ENCODE data around the gene EYA2.
"Not testable (repeated sequence)": the region's sequence is repeated elsewhere in the genome, so short reads cannot be mapped to it uniquely, and the experiment has no call there.

Gene EYA2

DNA sequence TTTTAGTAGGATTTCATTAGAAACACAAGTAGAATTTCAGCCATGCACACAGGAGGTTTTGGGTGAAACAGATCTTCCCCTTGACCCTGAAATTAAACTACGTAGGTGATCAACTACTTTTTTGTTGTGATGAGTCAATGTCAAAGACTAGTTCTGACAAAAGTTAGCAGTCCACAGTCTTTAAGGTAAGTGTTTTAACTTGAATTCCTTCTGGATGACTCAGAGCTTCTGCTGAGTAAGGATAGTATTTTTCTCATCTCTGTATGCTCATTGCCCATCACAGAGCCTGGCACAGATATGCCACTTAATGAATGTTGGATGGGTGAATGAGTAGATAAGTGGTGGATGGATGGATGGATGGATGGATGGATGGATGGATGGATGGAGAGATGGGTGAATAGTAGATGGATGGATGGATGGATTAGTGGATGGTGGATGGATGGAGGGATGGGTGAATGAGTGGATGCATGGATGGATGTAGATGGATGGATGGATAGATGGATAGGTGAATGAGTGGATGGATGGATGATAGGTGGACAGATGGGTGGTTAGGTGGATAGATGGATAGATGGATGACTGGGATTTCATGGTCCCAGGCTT is 296.5 kb downstream of the EYA2 start:
- no peak for DNase-seq

DNA sequence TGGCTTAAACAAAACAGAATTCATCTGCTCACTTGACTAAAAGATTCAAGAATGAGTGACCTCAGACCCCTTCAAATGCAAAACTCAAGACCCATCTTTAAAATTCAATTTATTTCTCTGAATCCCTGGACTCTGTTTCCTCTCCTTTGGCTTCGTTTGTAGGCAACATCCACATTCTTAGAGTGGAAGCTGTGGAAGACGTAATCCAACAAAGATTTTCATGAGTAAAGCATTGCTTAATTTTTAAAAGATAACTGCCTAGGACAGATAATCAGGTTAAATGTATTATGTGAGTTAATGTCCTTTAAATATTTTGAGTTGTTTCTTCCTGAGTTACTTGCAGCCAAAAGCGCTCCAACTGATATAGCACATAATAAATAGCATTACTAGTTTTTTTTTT is 297.3 kb downstream of the EYA2 start:
- DNase-seq = no peak

DNA sequence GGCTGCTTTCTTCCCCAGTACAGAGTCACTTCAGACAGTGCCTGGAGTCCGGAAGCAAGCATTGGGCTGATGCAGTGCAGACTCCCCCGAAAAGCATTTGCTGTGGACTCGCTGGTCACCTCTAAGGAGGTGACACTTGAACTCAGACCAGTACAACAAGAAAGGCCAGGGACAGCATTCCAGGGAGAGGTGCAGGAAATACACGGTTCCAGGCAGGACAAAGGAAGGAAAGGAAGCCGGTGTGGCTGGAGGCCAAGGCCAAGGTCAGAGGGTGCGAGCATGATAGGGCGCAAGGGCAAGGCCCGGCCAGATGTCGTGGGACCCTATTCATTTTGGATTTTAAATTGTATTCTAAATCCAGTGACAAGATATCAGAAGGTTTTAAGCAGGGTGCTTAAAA is 300.9 kb downstream of the EYA2 start:
- DNase-seq = no peak

DNA sequence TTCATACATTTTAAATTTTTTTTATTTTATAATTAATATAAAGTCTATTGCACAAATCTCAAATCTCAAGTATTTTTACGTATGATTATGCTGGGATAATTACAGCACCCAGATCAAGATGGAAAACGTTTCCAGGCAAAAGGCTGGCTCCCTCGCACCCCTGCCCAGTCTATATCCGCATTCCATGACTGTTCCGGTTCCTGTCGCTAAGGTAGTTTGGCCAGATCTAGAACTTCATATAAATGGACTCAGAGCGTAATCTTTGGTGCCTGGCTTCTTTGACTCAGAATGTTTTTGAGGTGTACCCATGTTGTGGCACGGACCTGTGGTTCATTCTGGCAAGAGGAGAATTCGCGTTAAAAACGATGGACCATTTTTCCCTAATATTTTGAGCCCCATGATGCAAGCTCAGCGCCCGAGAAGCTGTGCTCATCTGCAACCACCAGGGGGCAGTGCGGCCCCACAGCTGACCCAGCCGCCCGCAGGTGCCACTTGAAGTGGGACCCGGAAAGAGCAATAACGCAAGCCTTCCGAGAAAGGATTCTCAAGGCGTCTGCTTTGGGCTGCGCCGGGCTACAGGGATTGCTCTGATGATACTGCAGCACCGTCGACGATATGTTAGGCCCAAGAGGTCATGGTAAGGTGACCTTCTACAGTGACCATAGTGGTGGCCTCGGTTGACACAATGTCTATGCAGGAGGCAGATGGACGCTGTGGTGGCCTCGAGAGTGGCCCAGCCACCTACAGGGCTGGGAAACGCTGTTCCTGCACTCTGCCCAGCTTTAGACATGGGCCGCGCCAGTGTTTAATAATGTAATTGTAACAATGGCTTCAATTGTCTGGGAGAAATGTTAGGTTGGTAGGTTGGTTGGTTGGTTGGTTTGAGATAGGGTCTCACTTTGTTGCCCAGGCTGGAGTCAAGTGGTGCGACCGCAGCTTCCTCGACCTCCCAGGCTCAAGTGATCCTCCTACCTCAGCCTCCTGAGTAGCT is 301.7 kb downstream of the EYA2 start:
- peak; percentile 15 to 82 for DNase-seq

DNA sequence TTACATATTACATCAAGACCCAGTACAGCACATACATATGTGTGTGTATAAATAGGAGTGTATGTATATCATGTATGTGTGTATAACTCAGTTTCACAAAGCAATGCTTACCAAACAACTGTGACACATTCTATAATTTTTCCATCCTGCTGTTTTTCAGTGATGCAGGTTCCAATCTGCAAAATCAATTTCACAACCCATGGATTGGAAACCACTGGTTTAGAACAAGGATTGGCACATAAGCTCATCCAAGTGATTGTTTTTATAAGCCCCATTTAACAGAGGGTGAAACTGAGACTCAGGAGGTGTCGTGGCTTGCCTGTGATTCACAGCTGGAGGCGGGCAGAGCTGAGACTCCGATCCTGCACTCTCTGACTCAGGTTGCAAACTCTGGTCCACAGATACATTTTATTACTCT is 303.6 kb downstream of the EYA2 start:
- DNase-seq = no peak

DNA sequence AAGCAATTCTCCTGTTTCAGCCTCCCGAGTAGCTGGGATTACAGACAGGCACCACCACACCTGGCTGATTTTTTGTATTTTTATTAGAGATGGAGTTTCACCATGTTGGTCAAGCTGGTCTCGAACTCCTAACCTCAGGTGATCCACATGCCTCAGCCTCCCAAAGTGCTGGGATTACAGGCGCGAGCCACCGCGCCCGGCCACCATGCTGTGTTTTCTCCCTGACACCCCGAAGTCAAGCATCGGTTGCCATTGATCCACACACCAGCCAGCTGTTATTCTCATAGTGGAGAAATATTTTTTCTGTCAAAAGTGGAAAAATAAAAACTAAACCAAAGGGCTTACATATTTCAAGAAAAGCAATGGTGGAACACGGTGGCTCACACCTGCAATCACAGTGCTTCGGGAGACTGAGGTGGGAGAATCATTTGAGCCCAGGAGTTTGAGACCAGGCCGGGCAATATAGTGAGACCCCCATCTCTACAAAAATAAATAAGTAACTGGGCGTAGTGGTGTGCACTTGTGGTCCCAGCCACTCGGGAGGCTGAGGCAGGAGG is 304.4 kb downstream of the EYA2 start:
- DNase-seq = no peak

DNA sequence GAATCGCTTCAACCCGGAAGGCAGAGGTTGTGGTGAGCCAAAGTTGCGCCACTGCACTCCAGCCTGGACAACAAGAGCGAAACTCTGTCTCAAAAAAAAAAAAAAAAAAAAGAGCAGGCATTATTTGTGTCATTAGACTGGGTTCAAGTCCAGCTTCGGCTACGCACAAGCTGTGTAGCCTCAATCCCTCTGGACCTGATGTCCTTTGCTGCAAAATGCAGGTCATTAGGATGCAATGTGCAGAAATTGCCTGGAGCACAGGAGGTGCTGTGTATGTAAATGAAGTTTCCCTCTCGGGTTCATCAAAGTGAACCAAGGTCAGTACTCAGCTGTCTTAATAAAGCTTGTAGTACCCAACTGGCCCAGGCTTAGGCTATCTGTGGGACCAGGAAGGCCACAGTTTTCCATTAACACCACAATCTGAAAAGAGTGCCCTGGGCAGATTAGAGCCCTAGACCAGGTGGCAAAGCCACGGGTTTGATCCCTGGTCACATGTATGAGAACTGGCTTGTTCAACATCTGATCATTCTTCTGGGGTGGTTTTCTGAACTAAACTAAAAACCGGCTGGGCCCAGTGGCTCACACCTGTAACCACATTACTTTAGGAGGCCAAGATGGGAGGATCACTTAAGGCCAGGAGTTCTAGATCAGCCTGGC is 306.6 kb downstream of the EYA2 start:
- no peak for DNase-seq

DNA sequence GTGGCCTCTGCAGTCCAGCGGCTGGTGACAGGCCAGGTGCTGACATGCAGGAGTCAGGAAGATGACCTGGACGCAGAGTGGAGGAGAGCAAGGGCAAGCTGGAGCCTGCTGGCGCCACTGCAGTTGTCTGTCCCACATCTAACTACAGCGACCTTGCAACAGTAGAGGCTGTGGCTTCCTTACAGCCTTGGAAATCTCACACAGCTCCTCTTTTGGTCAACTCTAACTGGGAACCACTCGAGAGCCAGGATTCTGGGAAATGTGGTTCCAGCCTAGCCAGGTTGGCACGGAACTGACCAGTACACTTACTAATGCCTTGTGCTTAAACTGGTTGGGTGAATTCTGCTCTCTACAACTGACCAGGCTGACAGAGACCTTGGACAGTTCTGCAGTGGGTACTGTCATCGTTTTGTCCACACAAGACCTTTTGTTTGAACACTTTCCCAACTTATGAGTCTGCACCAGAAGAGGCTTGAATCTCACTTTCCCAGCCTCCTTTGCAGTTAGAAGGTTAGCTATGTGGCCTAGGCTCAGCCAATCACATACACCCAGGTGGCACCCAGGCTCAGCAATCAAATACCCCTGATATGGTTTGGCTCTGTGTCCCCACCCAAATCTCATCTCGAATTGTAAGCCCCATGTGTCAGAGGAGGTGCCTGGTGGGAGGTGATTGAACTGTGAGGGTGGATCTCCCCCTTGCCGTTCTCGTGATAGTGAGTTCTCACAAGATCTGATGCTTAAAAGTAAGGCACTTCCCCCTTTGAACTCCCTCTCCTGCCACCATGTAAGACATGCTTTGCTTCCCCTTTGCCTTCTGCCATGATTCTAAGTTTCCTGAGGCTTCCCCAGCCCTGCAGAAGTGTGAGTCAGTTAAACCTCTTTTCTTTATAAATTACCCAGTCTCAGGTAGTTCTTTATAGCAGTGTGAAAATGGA is 308.4 kb downstream of the EYA2 start:
- no peak for DNase-seq

DNA sequence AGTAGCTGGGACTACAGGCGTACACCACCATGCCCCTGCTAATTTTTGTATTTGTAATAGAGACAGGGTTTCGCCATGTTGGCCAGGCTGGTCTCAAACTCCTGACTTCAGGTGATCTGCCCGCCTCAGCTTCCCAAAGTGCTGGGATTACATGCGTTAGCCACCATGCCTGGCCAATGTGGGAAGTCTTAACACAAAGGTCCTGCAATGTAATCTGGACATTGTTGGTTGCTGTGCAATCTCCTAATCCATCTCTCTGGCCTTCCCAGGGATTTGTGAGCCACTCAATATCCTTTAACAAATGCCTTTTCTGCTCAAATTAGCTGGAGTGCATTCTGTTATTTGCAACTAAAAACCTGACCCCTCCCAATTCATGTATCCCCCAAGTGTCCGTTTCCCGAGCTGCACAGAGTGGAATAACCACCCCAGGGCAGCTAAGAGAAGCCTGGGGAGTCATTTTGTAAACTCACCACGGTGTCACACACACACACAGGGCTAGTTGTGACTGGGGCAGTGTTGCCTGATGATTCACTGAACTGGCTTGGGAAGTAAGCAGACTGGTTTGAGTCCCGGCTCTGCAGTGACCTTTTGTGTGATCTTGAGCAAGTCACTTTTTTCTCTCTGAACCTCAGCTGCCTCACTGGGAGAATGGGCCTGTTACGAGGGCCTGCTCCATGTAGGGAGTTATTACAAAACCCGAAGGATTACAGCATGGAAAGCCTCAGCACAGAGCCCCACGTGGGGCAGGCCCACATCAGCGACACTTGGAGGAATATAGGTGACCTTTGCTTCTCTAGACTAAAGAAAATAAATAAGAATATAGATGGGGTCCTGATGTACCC is 309.6 kb downstream of the EYA2 start:
- no peak for DNase-seq

DNA sequence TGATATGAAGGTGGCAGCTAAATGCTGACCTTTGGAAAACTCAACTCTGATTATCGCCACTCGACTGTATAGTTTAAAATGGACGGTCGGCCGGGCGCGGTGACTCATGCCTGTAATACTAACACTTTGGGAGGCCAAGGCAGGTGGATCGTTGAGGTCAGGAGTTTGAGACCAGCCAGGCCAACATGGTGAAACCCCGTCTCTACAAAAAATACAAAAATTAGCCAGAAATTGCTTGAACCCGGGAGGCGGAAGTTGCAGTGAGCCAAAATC is 310.1 kb downstream of the EYA2 start:
- DNase-seq = not testable (repeated sequence)

DNA sequence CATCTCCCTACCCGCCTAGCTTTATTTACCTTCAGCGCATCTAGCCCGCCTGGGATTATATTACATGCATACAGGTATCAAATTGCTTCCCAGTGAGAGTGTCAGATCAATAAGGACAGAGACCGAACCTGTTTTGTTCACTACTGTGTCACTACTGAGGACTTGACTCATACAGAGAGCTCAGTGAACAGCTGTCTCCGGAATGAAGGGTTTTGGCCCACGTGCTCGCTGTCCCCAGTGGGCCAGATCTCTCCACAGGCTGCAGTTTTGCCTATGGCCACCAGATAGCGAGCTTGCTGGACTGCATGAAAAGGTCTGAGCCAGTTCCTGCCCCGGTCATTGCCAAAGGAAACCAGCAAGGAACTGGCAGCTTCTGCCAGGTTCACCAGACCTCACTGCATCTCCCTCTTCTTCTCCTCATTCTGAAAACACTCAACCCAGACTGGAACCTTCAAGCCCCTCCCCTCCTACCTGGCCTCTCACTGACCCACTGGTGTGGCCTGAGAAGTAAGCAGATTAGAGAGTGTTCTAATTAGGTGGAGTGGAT is 311.0 kb downstream of the EYA2 start:
- DNase-seq = peak; percentile 25 to 60

DNA sequence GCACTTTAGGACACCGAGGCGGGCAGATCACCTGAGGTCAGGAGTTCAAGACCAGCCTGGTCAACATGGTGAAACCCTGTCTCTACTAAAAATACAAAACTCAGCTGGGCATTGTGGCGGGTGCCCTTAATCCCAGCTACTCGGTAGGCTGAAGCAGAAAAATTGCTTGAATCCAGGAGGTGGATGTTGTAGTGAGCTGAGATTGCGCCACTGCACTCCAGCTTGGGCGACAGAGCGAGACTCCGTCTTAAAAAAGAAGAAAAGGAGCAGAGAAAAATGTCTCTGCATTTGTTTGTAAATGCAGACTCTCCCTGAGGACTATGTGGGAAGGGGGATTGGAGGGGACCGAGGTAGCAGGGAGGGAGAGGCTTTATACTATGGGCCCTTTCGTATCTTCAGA is 311.9 kb downstream of the EYA2 start:
- not testable (repeated sequence) for DNase-seq

DNA sequence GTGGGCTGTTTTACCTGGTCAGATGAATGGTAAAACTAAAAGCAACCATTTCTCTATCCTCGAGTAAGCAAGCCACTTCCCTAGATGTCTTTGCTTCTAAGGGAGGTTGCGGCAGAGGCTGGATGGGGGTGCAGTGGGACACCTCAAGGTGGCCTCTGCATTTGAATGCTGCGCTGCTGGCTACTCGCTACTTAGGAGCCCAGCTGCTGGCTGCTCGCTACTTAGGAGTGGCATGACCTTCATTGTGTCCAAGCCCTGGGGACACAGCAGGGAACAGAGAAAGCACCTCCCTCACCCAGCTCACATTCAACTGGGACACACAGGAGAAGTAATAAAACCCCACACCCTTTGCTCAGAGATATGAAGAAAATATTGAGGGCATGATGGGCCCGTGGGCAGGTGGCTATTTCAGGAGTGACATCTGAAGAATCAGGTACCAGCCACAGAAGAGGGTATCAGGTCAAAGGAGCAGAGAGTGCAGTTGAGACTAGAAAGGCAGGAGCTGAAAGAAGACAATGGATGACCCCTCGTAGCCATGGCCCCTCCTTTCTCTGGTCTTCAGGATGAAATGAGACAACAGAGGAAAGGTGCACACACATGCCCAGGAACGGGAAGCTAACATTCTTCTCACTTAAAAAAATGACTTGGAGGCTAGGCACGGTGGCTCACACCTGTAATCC is 312.5 kb downstream of the EYA2 start:
- DNase-seq = no peak

DNA sequence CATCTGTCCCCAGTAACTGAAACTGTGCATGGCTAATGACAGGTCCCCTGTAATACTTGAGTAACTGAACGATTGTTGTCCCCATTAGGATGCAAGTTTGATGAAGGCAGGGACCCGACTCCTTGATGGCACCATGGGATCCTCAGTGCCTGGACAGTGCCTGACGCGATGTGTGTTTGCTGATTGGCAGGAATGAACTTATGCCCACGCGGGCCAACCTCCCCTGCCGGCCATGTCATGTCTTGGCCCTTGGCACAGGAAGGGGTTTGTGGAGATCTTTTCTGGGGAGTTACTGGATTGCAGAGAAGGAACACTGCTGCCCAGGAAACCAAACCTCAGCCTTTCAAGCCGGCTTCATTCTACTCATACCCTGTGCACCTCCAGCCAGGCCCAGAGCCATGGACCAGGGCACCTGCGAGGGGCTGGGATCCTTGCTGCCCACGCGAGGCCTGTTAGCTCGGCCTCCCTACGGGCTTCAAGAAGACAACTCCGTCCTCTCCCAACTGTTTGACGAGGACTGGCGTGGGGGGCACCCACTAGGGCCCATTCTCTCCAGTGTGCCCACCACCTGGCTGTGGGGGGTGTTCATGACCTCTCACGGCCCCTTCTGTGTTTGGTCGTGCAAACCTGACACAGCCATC is 314.0 kb downstream of the EYA2 start:
- DNase-seq = no peak

DNA sequence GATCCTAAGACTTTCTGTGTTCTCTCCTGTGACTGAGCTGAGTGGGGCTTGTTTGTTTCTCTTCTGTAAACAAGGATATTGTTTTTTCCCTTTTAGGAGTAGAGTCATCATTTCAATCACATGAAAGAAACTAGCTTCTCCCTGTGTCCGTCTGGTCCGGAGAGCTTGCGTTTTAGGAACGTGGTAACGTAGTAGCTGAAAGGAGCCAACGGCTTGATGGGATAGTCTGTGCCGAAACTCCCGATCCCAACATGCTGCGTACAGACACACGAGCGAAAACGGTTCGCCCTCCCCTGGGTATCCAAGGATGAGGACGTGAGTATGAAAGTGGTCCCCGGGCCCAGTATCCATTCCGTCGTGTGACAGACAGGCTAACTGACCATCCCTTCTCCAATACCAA is 315.3 kb downstream of the EYA2 start:
- no peak for DNase-seq

DNA sequence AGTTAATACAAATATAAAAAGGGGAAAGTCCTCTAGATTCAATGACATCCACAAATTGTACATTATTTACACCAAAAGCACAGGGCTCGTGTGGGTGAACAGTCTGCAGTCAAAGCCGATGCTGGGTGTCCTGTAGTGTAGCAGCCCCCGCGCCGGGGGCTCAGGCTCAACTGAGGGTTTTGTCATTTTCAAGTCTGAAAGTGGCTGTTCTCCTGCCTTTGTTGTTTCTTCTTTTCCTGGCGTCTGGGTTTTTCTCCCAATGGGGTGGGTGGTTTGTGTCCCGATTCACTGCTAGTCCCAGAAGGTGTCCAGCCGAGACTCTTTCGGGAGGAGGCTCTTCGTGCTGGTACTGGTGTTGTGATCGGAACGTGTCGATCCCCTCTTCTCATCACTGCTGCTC is 315.8 kb downstream of the EYA2 start:
- no peak for DNase-seq

DNA sequence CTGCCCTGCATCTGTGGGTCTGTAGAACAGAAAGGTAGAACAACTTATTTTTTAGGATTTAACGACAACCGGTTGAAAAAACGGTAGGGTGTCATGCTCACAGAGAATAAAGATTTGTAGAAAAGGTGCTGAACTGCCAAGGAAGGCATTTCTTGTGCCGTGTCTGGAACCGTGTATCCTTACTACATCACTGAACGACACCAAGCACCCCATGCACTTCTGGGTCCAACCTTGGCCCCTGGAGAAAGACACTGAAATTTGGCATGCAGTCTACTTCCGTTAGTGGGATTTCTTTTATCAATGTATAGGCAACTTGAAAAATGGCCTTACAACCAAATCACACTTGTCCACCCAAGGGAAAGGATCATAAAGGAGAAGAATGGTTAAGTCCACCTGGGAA is 316.4 kb downstream of the EYA2 start:
- DNase-seq = no peak

DNA sequence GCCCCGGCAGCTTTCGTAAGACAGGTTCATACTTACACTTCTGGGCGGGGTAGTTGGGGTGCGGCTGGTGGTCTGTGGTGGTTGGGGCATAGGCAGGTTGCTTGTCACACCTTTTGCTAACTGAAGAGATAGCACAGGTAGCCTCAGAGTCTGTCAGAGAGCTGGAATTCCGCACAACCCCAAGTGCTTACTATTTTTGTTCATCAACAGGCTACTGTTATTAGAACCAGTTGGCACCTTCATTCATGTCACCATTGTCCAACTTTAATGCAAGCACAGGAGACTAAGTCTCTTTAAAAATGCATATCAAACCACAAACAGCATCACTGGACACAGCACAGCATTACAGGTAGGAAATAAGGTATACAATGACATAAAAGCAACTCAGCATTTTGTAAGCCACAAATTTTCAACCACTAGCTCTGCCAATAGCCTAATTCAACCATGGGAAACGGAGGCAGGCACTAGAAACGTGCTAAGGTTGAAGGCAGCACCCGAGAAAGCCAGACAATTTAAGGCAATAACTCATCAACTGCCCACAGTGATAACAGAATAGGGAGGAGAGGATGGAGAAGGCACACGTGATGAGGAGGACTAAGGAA is 318.1 kb downstream of the EYA2 start:
- DNase-seq = no peak

DNA sequence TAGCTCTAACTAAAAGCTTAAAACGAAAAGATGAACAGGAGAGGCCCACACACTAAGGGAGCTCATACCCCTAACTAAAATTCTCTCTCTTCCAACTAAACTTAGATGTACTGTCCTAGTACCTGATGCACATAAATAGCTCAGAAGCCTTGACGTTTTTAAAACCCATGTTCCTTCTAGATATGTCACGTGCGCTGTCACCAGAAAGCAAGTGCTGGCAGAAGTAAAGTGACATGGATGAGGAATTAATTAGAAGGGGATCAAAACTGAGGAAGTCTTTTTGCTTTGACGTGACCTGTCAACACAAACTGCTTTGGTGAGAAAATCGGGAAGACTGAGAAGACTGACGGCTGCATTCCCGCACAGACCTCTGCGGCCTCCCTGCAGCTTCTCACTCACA is 319.3 kb downstream of the EYA2 start:
- DNase-seq = no peak
